GDM1 (cell line): ENCODE measurements around the gene DHRS4.
"Not testable (repeated sequence)": the region's sequence is repeated elsewhere in the genome, so short reads cannot be mapped to it uniquely, and the experiment has no call there.

Experiments used
- DNase-seq: peaks from one replicate; lab custom pipeline; 2025; lab: John Stamatoyannopoulos, UW

Gene DHRS4

DNA sequence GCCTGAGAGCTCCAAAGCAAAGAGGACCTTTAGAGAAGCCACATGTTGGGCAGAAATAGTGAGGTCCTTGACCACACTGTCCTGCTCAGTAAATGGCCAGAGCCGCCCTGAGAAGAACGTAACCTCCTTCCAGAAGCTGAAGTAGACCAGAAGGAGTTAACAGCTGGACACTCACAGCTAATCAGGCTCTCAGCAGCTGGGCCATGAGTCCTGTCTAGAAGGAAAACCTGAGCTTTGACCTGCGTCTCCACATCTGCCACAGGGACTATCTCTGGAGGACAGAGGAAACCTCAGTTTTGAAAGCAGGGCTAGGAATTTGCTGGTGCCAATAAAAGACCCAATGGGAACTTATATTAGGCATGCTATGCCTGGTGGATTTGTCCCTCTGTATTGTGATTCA, 12.3 kb upstream of the DHRS4 start:
- DNase-seq = no peak

DNA sequence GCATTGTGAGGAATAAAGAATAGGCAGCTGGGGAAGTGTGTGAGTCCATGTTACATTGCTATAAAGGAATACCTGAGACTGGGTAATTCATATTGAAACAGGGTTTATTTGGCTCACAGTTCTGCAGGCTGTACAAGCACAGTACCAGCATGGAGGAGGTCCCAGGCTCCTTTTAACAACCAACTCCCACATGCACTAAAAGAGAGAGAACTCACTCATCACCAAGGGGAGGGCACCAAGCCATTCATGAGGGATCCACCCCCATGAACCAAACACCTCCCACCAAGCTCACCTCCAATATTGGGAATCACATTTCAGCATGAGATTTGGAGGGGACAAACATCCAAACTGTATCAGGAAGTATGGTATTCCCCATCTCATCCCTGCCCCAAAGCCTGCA, 11.9 kb upstream of the DHRS4 start:
- DNase-seq = no peak

DNA sequence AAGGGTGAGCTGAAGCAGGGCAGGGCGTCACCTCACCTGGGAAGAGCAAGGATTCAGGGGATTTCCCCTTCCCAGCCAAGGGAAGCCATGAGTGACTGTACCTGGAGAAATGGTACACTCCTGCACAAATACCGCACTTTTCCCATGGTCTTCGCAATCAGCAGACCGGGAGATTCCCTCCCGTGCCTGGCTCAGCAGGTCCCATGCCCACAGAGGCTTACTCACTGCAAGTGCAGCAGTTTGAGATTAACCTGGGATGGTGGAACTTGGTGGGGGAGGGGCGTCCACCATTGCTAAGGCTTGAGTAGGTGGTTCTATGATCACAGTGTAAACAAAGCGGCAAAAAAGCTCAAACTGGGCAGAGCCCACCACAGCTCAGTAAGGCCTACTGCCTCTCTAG, 11.0 kb upstream of the DHRS4 start:
- DNase-seq = no peak

DNA sequence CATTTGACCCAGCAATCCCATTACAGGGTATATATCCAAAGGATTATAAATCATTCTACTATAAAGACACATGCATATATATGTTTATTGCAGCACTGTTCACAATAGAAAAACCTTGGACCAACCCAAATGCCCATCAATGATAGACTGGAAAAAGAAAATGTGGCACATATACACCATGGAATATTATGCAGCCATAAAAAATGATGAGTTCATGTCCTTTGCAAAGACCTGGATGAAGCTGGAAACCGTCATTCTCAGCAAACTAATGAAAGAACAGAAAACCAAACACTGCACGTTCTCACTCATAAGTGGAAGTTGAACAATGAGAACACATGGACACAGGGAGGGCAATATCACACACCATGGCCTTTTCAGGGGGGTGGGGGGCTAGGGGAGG, 4.5 kb upstream of the DHRS4 start:
- DNase-seq = not testable (repeated sequence)

DNA sequence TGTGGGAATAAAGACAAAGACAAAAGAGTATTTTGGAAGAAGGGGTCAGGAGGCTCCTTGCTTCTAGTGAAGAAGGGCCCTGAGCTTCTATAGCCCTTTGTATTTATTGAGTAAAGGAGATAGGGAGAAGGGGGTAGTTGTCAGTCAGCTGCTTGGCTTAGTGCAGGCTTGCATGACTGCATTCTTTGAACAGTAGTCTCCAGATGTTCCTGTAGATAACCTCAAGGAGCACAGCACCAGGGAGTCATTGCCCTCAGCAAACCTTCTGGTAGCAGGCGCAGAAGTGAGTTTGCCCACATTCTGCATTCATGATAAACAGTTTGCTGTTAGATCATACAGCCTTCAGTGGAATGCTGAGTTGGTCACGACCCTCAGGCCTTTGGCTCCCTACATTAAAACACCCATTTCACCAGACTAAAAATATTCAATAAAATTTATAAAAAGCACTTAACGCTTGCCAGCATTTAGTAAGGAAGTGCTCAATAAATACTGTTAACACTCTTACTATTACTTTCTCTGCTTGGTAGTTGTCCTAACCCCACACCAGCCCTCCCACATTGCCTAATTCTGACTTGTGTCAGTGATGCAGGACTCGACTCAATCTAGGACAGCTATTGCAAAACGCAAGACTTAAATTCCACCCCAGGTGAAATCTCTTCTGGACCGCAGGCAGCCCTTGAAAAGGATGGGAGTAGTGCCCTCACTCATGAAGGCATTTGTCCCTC, 3.0 kb upstream of the DHRS4 start:
- DNase-seq = no peak

DNA sequence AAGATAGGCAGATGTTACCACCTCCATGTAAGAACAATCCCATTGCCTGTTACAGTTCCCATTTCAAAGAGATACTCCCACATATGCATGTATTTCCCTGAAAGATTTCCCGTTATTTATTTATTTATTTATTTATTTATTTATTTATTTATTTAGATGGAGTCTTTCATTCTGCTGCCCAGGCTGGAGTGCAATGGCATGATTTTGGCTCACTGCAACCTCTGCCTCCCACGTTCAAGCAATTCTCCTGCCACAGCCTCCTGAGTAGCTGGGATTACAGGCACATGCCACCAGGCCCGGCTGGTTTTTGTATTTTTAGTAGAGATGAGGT, 2.5 kb upstream of the DHRS4 start:
- DNase-seq = not testable (repeated sequence)

DNA sequence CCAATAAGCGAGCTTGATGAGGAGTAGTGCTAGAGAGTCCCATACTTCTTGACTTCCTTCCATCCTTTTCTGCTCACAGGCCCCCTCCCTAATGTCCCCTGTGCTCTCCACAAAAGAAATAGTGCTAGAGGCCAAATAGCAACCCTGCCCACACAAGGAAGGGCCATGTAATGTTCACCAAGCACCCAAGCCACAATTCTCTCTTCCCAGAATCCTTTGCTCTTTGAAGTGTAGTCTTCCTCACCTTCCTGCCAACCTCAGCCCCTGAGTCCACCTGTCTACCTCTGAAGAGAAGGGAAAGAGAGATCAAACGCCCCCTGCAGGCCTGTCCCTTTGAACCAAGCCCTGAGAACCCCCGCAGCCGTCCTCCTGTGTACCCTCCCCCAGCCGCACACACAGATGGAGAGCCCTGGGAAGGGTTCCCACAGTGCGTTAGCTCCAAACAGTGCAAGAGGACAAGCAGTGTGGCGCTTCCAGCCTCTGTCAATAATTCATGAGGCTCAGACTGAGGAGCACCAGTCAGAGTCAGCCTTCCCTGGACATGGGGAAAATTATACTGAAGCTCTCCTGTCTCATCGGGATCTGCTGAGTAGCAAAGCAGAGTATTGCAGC, 1.9 kb upstream of the DHRS4 start:
- DNase-seq = no peak

DNA sequence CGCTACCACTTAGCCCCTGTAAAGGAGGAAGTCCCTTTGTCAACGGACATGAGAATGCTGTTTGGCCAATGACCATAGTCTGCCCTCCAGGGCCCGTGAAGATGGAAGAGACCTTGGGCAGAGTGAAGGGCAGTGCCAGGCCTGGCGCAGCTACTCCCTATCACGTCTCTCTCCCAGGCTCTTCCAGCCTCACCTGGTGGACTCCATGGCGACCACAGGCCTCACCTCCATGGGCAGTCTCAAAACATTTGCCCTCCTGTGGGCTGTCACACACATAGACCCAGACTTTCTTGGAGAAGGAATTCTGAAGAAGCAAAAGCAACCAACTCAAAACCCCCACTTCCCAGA, 480 bp upstream of the DHRS4 start:
- DNase-seq = not testable (repeated sequence)

DNA sequence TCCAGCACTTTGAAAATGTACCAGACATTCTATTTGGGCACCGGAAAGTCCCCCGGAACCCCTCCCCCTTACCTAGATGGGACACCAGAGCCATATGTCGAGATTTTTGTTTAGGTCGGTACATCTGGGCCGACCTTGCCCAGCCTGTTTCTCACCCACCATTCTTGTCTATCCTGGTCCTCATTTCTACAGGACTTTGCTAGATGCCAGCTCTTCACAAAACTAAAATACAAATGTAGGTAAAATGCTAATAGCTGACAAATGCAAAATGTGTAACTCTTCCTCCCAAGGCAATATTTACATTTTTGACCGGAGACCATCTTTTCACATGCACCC, 677 bp downstream of the DHRS4 start:
- not testable (repeated sequence) for DNase-seq

DNA sequence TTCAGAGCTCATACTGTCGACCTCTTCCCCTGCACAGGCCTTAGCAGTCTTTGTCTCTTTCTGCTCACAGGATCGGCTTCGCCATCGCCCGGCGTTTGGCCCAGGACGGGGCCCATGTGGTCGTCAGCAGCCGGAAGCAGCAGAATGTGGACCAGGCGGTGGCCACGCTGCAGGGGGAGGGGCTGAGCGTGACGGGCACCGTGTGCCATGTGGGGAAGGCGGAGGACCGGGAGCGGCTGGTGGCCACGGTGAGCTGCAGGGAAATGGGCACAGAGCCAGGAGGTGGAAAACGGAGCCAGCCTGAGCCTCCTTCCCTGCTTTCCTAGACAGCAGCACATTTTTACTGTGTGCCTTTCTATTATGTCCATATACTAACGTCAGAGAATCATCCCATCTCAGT, 1.4 kb downstream of the DHRS4 start:
- not testable (repeated sequence) for DNase-seq

DNA sequence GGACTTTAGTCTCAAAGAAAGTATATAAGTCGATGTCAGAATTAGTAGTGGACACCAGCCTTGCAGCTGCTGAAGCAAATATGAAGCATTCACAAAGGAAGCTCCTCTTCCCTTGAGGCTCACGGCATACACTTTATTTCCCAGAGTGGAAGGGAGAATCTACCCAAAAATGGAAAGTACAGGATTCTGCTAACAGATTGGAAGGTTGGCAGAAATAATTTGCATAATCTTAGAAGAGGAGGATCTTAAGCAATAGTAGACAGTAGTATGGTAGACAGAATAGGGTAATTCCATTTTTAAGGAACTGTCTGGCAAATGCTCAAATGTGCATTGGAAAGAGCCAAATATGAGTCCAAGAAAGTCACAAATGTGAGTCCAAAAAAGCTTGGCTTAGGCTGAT, 2.2 kb downstream of the DHRS4 start:
- not testable (repeated sequence) for DNase-seq

DNA sequence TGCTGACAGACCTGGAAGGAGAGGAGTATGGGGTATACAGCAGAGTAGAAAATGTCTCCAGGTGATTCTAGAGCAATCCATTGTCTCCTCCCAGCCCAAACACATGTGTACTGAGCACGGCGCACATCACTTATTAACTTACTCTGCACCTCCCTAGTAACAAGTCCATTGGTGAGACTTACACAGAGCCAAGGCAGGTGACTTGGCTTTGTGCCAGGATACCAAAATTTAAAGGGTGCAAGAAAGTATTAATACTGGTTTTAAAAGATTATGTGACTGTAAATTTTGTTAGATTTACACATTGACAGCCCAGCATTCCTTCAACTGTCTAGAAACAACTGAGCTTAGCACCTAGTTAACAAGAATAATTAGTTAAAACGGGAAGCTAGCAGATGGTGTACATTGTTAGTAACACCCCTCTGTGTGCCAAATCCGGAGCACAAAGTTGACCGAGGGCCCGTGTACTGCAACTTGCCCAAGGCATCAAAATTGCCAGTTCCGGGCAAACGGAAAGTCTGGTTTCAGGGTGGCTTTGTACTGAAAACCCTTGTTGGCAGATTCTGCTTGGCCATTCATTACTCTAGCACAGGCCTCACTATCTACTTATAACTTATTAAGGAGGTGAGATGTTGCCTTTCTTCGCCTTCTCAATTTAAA, 4.5 kb downstream of the DHRS4 start:
- DNase-seq = not testable (repeated sequence)

DNA sequence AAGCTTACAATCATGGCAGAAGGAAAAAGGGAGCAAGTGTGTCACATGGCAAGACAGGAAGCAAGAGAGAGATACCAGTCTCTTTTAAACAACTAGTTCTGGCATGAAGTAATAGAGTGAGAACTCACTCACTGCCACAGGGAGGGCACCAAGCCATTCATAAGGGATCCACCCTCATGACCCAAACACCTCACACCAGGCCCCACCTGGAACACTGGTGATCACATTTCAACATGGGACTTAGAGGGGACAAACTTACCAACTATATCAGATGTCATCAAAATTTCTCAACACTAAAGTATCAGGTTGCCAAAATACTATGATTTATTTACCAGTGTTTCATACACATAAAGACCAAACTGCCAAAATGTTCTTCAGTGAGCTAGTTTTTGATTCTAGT, 7.3 kb downstream of the DHRS4 start:
- not testable (repeated sequence) for DNase-seq

DNA sequence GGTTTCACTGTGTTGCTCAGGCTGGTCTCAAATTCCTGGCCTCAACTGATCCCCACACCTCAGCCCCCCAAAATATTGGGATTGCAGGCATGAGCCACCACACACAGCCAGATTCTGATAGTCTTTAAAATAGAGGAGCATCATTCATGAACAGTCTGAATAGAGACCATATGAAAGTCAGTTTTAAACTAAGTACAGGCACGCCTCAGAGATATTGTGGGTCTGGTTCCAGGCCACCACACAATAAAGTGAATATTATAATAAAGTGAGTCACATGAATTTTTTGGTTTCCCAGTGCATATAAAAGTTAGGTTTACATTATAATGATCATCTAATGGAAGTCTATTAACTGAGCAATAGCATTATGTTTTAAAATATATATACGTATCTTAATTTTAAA, 8.1 kb downstream of the DHRS4 start:
- DNase-seq = not testable (repeated sequence)

DNA sequence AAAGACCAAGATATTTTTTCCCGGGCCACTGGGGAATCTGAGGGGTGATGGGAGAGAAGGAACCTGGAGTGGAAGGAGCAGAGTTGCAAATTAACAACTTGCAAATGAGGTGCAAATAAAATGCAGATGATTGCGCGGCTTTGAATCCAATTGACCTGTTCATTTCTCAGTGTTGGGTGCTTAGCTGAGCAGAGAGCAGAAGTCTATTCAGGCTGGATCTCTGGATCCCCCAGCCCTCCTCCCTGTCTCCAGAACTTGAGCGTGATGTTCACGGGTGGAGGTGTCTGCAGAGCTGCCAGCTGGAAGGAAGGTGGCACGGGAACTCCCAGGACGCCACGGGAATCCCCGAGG, 15.5 kb downstream of the DHRS4 start:
- DNase-seq = not testable (repeated sequence)

DNA sequence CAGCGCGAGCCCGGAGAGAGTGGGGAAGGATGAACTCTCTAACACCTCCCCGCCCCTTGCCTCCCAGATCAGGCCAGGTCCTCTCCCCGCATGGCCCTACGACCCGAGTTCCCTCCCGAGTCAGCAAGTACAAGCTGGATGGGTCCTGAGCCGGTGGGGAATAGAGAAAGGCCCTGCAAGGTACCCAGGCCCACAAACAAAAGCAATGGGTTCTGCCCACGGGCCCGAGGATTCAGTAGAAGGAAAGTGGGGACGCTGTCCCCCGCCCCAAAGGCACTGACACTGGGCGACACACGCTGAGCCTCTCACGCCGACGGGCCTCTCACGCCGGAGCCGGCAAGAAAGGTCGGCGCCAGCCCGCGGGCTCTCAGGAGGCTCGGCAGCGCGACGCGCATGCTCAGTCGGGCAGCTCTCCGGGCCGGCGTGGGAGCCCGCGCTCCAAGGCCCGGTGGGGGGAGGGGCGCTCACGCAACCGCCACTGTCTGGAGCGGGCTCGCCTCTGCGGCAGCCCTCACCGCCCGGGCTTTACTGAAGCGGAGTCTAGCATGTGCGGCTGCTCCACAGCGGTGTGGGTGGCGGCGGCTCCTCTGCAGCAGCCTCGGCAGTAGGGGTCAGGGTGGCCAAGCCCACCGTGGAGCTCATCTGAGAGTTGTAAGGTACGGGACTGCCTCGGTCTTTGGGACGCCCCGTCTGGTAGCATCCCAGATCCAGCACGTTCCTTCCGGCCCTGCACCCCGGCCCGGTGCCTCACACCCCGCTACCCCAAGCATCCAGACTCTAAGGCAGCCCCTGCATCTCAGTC, 16.1 kb downstream of the DHRS4 start:
- DNase-seq = peak; percentile 14

DNA sequence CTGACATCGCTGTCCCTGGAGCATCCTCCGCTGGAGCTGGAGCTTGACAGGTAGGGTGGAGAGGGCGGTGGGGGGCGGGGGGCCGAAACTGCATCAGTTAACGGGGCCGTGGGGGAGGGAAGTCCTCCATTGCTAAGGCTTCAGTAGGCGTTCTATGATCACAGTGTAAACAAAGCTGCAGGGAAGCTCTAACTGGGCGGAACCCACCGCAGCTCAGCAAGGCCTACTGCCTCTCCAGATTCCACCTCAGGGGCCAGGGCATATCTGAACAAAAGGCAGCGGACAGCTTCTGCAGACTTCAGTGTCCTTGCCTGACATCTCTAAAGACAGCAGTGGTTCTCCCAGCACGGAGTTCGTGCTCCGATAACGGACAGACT, 16.7 kb downstream of the DHRS4 start:
- not testable (repeated sequence) for DNase-seq

DNA sequence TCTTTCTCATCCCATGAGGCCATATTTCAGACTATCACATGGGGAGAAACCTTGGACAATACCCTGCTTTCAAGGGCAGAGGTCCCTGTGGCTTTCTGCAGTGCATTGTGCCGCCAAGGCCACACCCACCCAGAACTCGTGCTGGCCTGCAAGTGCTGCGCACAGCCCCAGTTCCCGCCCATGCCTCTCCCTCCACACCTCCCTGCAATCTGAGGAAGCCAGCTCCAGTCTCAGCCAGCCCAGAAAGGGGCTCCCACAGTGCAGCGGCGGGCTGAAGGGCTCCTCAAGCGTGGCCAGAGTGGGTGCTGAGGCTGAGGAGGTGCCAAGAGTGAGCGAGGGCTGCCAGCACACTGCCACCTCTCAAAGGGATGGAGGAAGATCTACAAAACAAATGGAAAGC, 19.6 kb downstream of the DHRS4 start:
- DNase-seq = not testable (repeated sequence)

DNA sequence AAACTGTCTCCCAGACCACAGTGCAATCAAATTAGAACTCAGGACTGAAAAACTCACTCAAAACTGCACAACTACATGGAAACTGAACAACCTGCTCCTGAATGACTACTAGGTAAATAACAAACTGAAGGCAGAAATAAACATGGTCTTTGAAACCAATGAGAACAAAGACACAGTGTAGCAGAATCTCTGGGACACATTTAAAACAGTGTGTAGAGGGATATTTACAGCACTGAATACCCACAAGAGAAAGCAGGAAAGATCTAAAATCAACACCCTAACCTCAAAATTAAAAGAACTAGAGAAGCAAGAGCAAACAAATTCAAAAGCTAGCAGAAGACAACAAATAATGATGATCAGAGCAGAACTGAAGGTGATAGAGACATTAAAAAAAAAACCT, 20.5 kb downstream of the DHRS4 start:
- DNase-seq = not testable (repeated sequence)

DNA sequence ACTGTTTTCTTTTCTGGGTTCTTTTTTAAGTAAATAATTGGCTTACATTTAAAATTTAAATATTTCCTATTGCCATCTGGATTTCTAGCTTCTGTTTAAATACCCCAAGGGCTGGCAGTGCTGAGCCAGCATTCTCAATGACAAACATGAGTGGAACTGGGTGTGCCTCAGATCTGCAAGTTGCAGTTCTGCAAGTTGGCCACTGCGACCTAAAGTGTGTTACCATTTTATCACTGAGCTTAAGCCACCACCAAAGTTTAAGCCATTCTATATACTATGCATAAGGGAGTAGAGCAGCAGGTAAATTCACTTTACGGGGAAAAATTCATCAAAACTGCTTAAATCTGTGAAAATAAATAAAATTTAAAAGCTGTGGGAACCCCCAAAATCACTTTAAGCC, 23.6 kb downstream of the DHRS4 start:
- DNase-seq = not testable (repeated sequence)

DNA sequence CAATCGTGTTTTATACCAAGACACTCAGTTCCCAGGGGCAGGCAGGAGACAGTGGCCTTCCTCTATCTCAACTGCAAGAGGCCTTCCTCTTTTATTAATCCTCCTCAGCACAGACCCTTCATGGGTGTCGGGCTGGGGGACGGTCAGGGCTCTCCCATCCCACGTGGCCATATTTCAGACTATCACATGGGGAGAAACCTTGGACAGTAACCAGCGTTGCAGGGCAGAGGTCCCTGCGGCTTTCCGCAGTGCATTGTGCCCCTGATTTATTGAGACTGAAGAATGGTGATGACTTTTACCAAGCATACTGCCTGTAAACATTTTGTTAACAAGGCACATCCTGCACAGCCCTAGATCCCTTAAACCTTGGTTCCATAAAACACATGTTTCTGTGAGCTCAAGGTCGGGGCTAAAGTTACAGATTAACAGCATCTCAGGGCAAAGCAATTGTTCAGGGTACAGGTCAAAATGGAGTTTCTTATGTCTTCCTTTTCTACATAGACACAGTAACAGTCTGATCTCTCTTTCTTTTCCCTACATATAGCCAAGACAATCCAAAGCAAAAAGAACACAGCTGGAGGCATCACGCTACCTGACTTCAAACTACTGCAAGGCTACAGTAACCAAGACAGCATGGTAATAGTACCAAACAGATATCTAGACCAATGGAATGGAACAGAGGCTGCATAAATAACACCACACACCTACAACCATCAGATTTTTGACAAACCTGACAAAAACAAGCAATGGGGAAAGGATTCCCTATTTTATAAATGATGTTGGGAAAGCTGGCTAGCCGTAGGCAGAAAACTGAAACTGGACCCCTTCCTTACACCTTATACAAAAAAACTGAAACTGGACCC, 28.6 kb downstream of the DHRS4 start:
- not testable (repeated sequence) for DNase-seq
